Endothelial cell of umbilical vein (primary cell): Measurements from ENCODE around the gene OPA1. TPM values are rescaled to one million over a fixed set of nuclear protein-coding genes. Genes with fewer than 3 reads are reported as not detected.

Source experiments
- BruUV-seq: library from RNA; stranded (reverse); fragments of 400-500 nt; replicated peaks from 2 replicates; lab custom pipeline; 2021; lab: Mats Ljungman, UMichigan
- CTCF ChIA-PET: fragments of 300-600, 350-600 bp; sonication (Branson Sonifier 250); formaldehyde crosslinking; loops from one replicate; lab custom pipeline; 2021; ENCODE audit warnings: antibody characterized with exemption, inconsistent platforms; lab: Charles Lee
- POLR2A ChIA-PET: fragments of 300-600, 350-600 bp; sonication (Branson Sonifier 250); formaldehyde crosslinking; loops from one replicate; lab custom pipeline; 2021; ENCODE audit warnings: antibody characterized with exemption, inconsistent platforms; lab: Charles Lee
- DNase-seq: peaks from one replicate; pipeline ENCODE4 v3.0.0-alpha.2; 2011; ENCODE audit warnings: low read depth, low spot score
- FAIRE-seq: peaks from 2 replicates; lab custom pipeline; 2011; peaks lifted over from hg19 to GRCh38; lab: Jason Lieb, UNC
- H2AFZ ChIP-seq: 2 replicates; pipeline ENCODE4 v1.6.0; 2012; ENCODE audit warnings: low read depth, low read length, control low read depth, inconsistent platforms
- H3K27ac ChIP-seq: 2 replicates; pipeline ENCODE4 v1.5.1; 2011; ENCODE audit warnings: low read depth, mild to moderate bottlenecking, control low read depth, low read length, moderate library complexity; ENCODE audit not compliant: insufficient read depth
- H3K27me3 ChIP-seq, 2 experiments: 2 replicates each; pipeline versions ENCODE4 v1.6.0 to v1.6.1; 2011; ENCODE audit warnings: low read length in 2 of 2, mixed read lengths in 1 of 2; ENCODE audit not compliant: control insufficient read depth in 2 of 2, insufficient read depth in 2 of 2
- H3K36me3 ChIP-seq, 2 experiments: 2 replicates in 1 of 2; 3 replicates in 1 of 2; pipeline ENCODE4 v1.5.1; 2011; ENCODE audit warnings: low read length in 2 of 2, mild to moderate bottlenecking in 1 of 2, moderate library complexity in 1 of 2; ENCODE audit not compliant: control insufficient read depth in 2 of 2, insufficient read depth in 2 of 2; ENCODE audit errors: extremely low read depth in 1 of 2
- H3K4me1 ChIP-seq: 3 replicates; pipeline ENCODE4 v1.5.1; 2011; ENCODE audit warnings: mild to moderate bottlenecking, low read length; ENCODE audit not compliant: control insufficient read depth, insufficient read depth; ENCODE audit errors: extremely low read depth
- H3K4me2 ChIP-seq: 2 replicates; pipeline ENCODE4 v1.6.1; 2011; ENCODE audit warnings: low read length, control low read depth, mixed read lengths; ENCODE audit not compliant: insufficient read depth
- H3K4me3 ChIP-seq, 3 experiments: fragments of 200-600 bp in 1 of 3; sonication (generic), shearing (Covaris generic) in 1 of 3; replicated peaks in 1 of 3; 2 replicates each; pipeline ENCODE4 v1.5.1; 2011 to 2016; ENCODE audit warnings: control low read depth in 3 of 3, low read length in 3 of 3, mild to moderate bottlenecking in 2 of 3, inconsistent platforms in 1 of 3, low read depth in 1 of 3, moderate library complexity in 1 of 3; ENCODE audit not compliant: insufficient read depth in 1 of 3
- H3K79me2 ChIP-seq: 2 replicates; pipeline ENCODE4 v1.6.0; 2012; ENCODE audit warnings: low read length, inconsistent platforms; ENCODE audit not compliant: control insufficient read depth, insufficient read depth
- H3K9ac ChIP-seq: replicated peaks from 2 replicates; pipeline ENCODE3; 2011; ENCODE audit warnings: low read length, control low read depth; ENCODE audit not compliant: insufficient read depth; ENCODE audit errors: extremely low read depth
- H3K9me1 ChIP-seq: replicated peaks from 3 replicates; pipeline ENCODE4 v1.6.0; 2011; ENCODE audit warnings: mild to moderate bottlenecking, low read length; ENCODE audit not compliant: control insufficient read depth, insufficient read depth; ENCODE audit errors: extremely low read depth
- H3K9me3 ChIP-seq: replicated peaks from 2 replicates; pipeline ENCODE4 v1.5.1; 2012; ENCODE audit warnings: low read length, inconsistent platforms; ENCODE audit not compliant: control insufficient read depth, insufficient read depth
- H4K20me1 ChIP-seq: replicated peaks from 2 replicates; pipeline ENCODE3; 2011; ENCODE audit warnings: mild to moderate bottlenecking, low read length; ENCODE audit not compliant: control insufficient read depth, insufficient read depth; ENCODE audit errors: extremely low read depth
- EZH2 ChIP-seq: IDR thresholded peaks from 2 replicates; pipeline ENCODE4 v1.6.1; 2012; ENCODE audit warnings: borderline replicate concordance, low read depth, mild to moderate bottlenecking, moderate library complexity, low read length, inconsistent platforms; ENCODE audit not compliant: severe bottlenecking
- FOS ChIP-seq: IDR thresholded peaks from 2 replicates; pipeline ENCODE4 v1.6.1; 2011; ENCODE audit warnings: mild to moderate bottlenecking, low read length, moderate library complexity, borderline replicate concordance; ENCODE audit not compliant: insufficient read depth
- GATA2 ChIP-seq: IDR thresholded peaks from 2 replicates; pipeline ENCODE4 v1.7.0; 2011; ENCODE audit warnings: low read depth, mild to moderate bottlenecking, moderate library complexity, mixed read lengths, low read length; ENCODE audit not compliant: insufficient read length, insufficient read depth
- JUN ChIP-seq: IDR thresholded peaks from 2 replicates; pipeline ENCODE4 v1.6.1; 2011; ENCODE audit warnings: borderline replicate concordance, low read depth; ENCODE audit not compliant: insufficient read length, insufficient read depth
- MYC ChIP-seq: IDR thresholded peaks from one replicate; pipeline ENCODE4 v1.6.1; 2011; ENCODE audit warnings: mild to moderate bottlenecking, low read depth, low read length
- POLR2A ChIP-seq: IDR thresholded peaks from 2 replicates; pipeline ENCODE4 v1.6.1; 2012; ENCODE audit warnings: low read depth, mild to moderate bottlenecking, control low read depth, low read length
- POLR2AphosphoS5 ChIP-seq: IDR thresholded peaks from 2 replicates; pipeline ENCODE4 v1.6.1; 2012; ENCODE audit warnings: low read depth, mild to moderate bottlenecking, control low read depth, low read length, moderate library complexity; ENCODE audit not compliant: insufficient read depth
- dilution Hi-C: fragments of 300-500 bp; cut with MboI; formaldehyde crosslinking; loops from one replicate; pipeline ENCODE4 v1.15.0; 2019; ENCODE audit warnings: low sequenced_read_pairs; ENCODE audit not compliant: extremely low pct_ligation_motif_present
- intact Hi-C: fragments of 100-400 bp; cut with micrococcal nuclease; formaldehyde crosslinking; loops from one replicate; pipeline ENCODE4 v1.10.0; 2022
- polyA plus RNA-seq, 4 experiments: library from polyadenylated mRNA; depleted of rRNA in 3 of 4; stranded (reverse) in 3 of 4; unstranded in 1 of 4; fragments of >200 nt; gene quantifications; 2 replicates each; pipeline versions ENCODE4 v1.2.1 to v1.2.3, GENCODE V29; 2011 to 2012; ENCODE audit warnings: missing spikeins in 1 of 4
- total RNA-seq: library from RNA; stranded (reverse); gene quantifications from 2 replicates; pipeline ENCODE4 v1.2.3, GENCODE V29; 2021
- TF ChIP-seq, protein P1 (sequence below): IDR thresholded peaks from 2 replicates; pipeline ENCODE4 v1.6.1; 2011; ENCODE audit not compliant: insufficient read depth, insufficient read length
- TF ChIP-seq, protein P2 (sequence below), 2 donors: IDR thresholded peaks; 1 replicate in 1 of 2; 2 replicates in 1 of 2; pipeline ENCODE4 v1.5.1; 2011; ENCODE audit warnings: low read length in 2 of 2, mild to moderate bottlenecking in 2 of 2, moderate library complexity in 2 of 2, control low read depth in 1 of 2, inconsistent platforms in 1 of 2, low read depth in 1 of 2; ENCODE audit not compliant: insufficient read depth in 1 of 2; ENCODE audit errors: extremely low read depth in 1 of 2

The OPA1 gene
- total and polyA plus RNA-seq, 2 donors (not counting 3 experiments of a cell fraction or from before 2014, with no cell fraction given), result 10.0 to 62.0 TPM

DNA sequence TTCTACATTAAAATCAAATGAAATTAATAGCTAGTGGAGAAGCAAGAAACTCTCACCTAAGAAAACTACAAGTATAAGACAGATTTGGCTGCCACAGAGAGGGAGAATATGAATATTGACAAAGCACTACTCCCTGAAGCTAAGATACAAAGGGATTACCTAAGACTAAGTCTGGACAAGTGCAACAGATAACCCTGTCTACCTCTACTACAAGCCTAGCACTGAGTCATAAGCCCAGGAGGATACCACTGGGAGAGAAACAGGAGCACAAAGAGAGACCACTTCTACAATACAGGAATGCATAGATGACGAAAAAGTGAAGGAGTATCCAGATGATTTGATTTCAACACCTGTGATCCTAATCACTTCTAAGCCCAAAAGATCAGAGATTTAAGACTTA, 48.7 kb upstream of the OPA1 start:
- TF ChIP-seq POLR2A (no peak), GATA2 (no peak), MYC (no peak), EZH2 (no peak), JUN (no peak), POLR2AphosphoS5 (no peak), FOS (no peak)
- TF ChIP-seq, protein P1, sequence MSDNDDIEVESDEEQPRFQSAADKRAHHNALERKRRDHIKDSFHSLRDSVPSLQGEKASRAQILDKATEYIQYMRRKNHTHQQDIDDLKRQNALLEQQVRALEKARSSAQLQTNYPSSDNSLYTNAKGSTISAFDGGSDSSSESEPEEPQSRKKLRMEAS, result no peak
- TF ChIP-seq, protein P2, sequence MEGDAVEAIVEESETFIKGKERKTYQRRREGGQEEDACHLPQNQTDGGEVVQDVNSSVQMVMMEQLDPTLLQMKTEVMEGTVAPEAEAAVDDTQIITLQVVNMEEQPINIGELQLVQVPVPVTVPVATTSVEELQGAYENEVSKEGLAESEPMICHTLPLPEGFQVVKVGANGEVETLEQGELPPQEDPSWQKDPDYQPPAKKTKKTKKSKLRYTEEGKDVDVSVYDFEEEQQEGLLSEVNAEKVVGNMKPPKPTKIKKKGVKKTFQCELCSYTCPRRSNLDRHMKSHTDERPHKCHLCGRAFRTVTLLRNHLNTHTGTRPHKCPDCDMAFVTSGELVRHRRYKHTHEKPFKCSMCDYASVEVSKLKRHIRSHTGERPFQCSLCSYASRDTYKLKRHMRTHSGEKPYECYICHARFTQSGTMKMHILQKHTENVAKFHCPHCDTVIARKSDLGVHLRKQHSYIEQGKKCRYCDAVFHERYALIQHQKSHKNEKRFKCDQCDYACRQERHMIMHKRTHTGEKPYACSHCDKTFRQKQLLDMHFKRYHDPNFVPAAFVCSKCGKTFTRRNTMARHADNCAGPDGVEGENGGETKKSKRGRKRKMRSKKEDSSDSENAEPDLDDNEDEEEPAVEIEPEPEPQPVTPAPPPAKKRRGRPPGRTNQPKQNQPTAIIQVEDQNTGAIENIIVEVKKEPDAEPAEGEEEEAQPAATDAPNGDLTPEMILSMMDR (IDR thresholded peaks at IDR 0.05; ENCODE audit: extremely low read depth in 1 of 2, insufficient read depth in 1 of 2, low read depth in 1 of 2, low read length in 2 of 2), result no peak
- intact Hi-C loops (no loop called here), dilution Hi-C loops (no loop called here)
- Histone ChIP-seq H2AFZ (no peak overlapping the region), H3K27ac (no peak overlapping the region), H3K4me3 (no peak overlapping the region), H3K79me2 (no peaks in the 10 kb centered on the region), H3K9me1 (no peaks in the 10 kb centered on the region), H3K27me3 (no peaks in the 10 kb centered on the region), H3K9ac (no peak overlapping the region), H3K36me3 (no peaks in the 10 kb centered on the region), H3K4me2 (no peak overlapping the region), H4K20me1 (no peaks in the 10 kb centered on the region), H3K9me3 (no peaks in the 10 kb centered on the region), H3K4me1 (no peaks in the 10 kb centered on the region)
- BruUV-seq, result no TSS peak
- CTCF ChIA-PET, result no interaction called here
- POLR2A ChIA-PET, result no interaction called here
- DNase-seq, result no peak
- FAIRE-seq, result no peak
